ENCODE data around the gene NDC80.
A peak's percentile ranks its signal among the peaks of the same experiment; 100 is the strongest.
"Not testable (repeated sequence)": the region's sequence is repeated elsewhere in the genome, so short reads cannot be mapped to it uniquely, and the experiment has no call there.

Gene NDC80

GRCh38 chr18:2571200-2572170 lies at the start of gene NDC80, which contains the start of gene METTL4:
Gene NDC80 (plus strand): TSS chr18:2571557. CDS start chr18:2572986, 1,429 bp downstream.
Gene METTL4 (minus strand): TSS chr18:2571505. CDS start chr18:2567216, 4,289 bp downstream.
- H3K4me3 ChIP-seq: peak within 1 kb of the TSS; percentile 87
- H3K36me3 ChIP-seq: peaks cover 20% of the 10 kb centered on the region
- H3K9ac ChIP-seq: peak within 1 kb of the TSS; percentile 96

GRCh38 chr18:2522112-2522511 lies 49.2 kb upstream of the NDC80 start:
- Histone ChIP-seq H4K20me1 (no peaks in the 10 kb centered on the region), H3K27ac (no peak overlapping the region), H3K4me2 (peak overlapping the region; percentile 46), H3K9me3 (no peaks in the 10 kb centered on the region), H3K4me3 (no peak overlapping the region), H3K9ac (no peak overlapping the region), H3K27me3 (no peaks in the 10 kb centered on the region), H3K36me3 (no peaks in the 10 kb centered on the region), H3K4me1 (peaks cover 13% of the 10 kb centered on the region)
- no peak for TF ChIP-seq Cebpa-rat (IDR thresholded peaks at IDR 0.05)

More at GRCh38 chr18:2571200-2572170, at the start of gene NDC80, which contains the start of gene METTL4:
- H4K20me1 ChIP-seq: no peaks in the 10 kb centered on the region
- no peak for TF ChIP-seq Cebpa-rat (IDR thresholded peaks at IDR 0.05)
- H3K27ac ChIP-seq: peak within 1 kb of the TSS; percentile 98
- no peaks in the 10 kb centered on the region for H3K9me3 ChIP-seq
- peak within 1 kb of the TSS; percentile 82 for H3K4me2 ChIP-seq
- no peaks in the 10 kb centered on the region for H3K27me3 ChIP-seq
- H3K4me1 ChIP-seq: peaks cover 47% of the 10 kb centered on the region

- H3K27ac ChIP-seq, H3K9ac ChIP-seq, H3K9me3 ChIP-seq, H3K27me3 ChIP-seq, H3K4me3 ChIP-seq, H3K36me3 ChIP-seq, H4K20me1 ChIP-seq, H3K4me2 ChIP-seq: not testable (repeated sequence)
- H3K4me1 ChIP-seq: peaks cover 13% of the 10 kb centered on the region
These were observed 46.6 kb upstream of the NDC80 start for GRCh38 chr18:2524794-2525198.

GRCh38 chr18:2526329-2526728 lies 45.0 kb upstream of the NDC80 start:
- H3K4me2 ChIP-seq: no peak overlapping the region
- H3K27me3 ChIP-seq: no peaks in the 10 kb centered on the region
- H3K27ac ChIP-seq: no peak overlapping the region
- H3K9ac ChIP-seq: no peak overlapping the region
- H3K9me3 ChIP-seq: peaks cover 18% of the 10 kb centered on the region
- H3K4me1 ChIP-seq: peaks cover 19% of the 10 kb centered on the region
- TF ChIP-seq Cebpa-rat (IDR thresholded peaks at IDR 0.05): no peak
- no peaks in the 10 kb centered on the region for H4K20me1 ChIP-seq
- H3K4me3 ChIP-seq: no peak overlapping the region
- no peaks in the 10 kb centered on the region for H3K36me3 ChIP-seq

- Histone ChIP-seq H3K27me3 (no peaks in the 10 kb centered on the region), H3K4me1 (peaks cover 14% of the 10 kb centered on the region), H3K9me3 (peaks cover 45% of the 10 kb centered on the region), H4K20me1 (no peaks in the 10 kb centered on the region), H3K9ac (no peak overlapping the region), H3K4me3 (no peak overlapping the region), H3K36me3 (peaks cover 12% of the 10 kb centered on the region), H3K4me2 (no peak overlapping the region), H3K27ac (no peak overlapping the region)
- TF ChIP-seq Cebpa-rat (IDR thresholded peaks at IDR 0.05): no peak
These were observed 42.2 kb upstream of the NDC80 start for GRCh38 chr18:2529154-2529553.

- Histone ChIP-seq H3K27ac (no peak overlapping the region), H3K4me1 (peaks cover 40% of the 10 kb centered on the region), H3K36me3 (peaks cover 16% of the 10 kb centered on the region), H3K27me3 (no peaks in the 10 kb centered on the region), H3K9ac (no peak overlapping the region), H4K20me1 (no peaks in the 10 kb centered on the region), H3K9me3 (peaks cover 52% of the 10 kb centered on the region), H3K4me2 (no peak overlapping the region), H3K4me3 (no peak overlapping the region)
- no peak for TF ChIP-seq Cebpa-rat (IDR thresholded peaks at IDR 0.05)
These were observed 39.6 kb upstream of the NDC80 start for GRCh38 chr18:2531751-2532150.

GRCh38 chr18:2532797-2533196 lies 38.6 kb upstream of the NDC80 start:
- H4K20me1 ChIP-seq: no peaks in the 10 kb centered on the region
- peaks cover 18% of the 10 kb centered on the region for H3K36me3 ChIP-seq
- TF ChIP-seq Cebpa-rat (IDR thresholded peaks at IDR 0.05): no peak
- no peak overlapping the region for H3K4me2 ChIP-seq
- H3K27me3 ChIP-seq: no peaks in the 10 kb centered on the region
- no peak overlapping the region for H3K27ac ChIP-seq
- no peak overlapping the region for H3K4me3 ChIP-seq
- no peak overlapping the region for H3K9ac ChIP-seq
- peaks cover 57% of the 10 kb centered on the region for H3K9me3 ChIP-seq
- peaks cover 44% of the 10 kb centered on the region for H3K4me1 ChIP-seq

- Histone ChIP-seq H3K4me2 (peak overlapping the region; percentile 74), H3K27ac (peak overlapping the region; percentile 33; the same call in 1 of the 2 replicates), H3K27me3 (no peaks in the 10 kb centered on the region)
These were observed 36.5 kb upstream of the NDC80 start for GRCh38 chr18:2534906-2535305.

GRCh38 chr18:2535419-2535910 lies 35.9 kb upstream of the NDC80 start:
- H3K9ac ChIP-seq: peak overlapping the region; percentile 2; the same call in 1 of the 2 replicates
- peaks cover 52% of the 10 kb centered on the region for H3K4me1 ChIP-seq
- H3K9me3 ChIP-seq: peaks cover 43% of the 10 kb centered on the region
- H4K20me1 ChIP-seq: no peaks in the 10 kb centered on the region
- TF ChIP-seq Cebpa-rat (IDR thresholded peaks at IDR 0.05): no peak
- peak overlapping the region; percentile 33; the same call in 1 of the 2 replicates for H3K27ac ChIP-seq
- H3K4me3 ChIP-seq: 0 out of 2 replicates have a peak overlapping the region, but pooled peaks have one; percentile 19
- no peaks in the 10 kb centered on the region for H3K27me3 ChIP-seq
- peak overlapping the region; percentile 74 for H3K4me2 ChIP-seq
- H3K36me3 ChIP-seq: peaks cover 18% of the 10 kb centered on the region

More at GRCh38 chr18:2534906-2535305, 36.5 kb upstream of the NDC80 start:
- Histone ChIP-seq H3K9ac (peak overlapping the region; percentile 2; the same call in 1 of the 2 replicates), H4K20me1 (no peaks in the 10 kb centered on the region), H3K4me3 (0 out of 2 replicates have a peak overlapping the region, but pooled peaks have one; percentile 19), H3K4me1 (peaks cover 46% of the 10 kb centered on the region), H3K36me3 (peaks cover 18% of the 10 kb centered on the region), H3K9me3 (peaks cover 49% of the 10 kb centered on the region)
- no peak for TF ChIP-seq Cebpa-rat (IDR thresholded peaks at IDR 0.05)

- Histone ChIP-seq H3K4me1 (peaks cover 54% of the 10 kb centered on the region), H3K36me3 (peaks cover 18% of the 10 kb centered on the region), H3K27me3 (no peaks in the 10 kb centered on the region), H3K9ac (no peak overlapping the region), H3K4me3 (0 out of 2 replicates have a peak overlapping the region, but pooled peaks have one; percentile 19), H3K4me2 (peak overlapping the region; percentile 74), H4K20me1 (no peaks in the 10 kb centered on the region), H3K9me3 (peaks cover 42% of the 10 kb centered on the region), H3K27ac (peak overlapping the region; percentile 33; the same call in 1 of the 2 replicates)
- TF ChIP-seq Cebpa-rat (IDR thresholded peaks at IDR 0.05): no peak
These were observed 35.3 kb upstream of the NDC80 start for GRCh38 chr18:2536063-2536462.

Data from BLaER1 (cell line).